GM19193 (cell line): ENCODE data around the gene APLN.

Experiments used
- POLR2A ChIP-seq: IDR thresholded peaks from 4 replicates; pipeline ENCODE4 v1.6.1; 2011; ENCODE audit not compliant: insufficient read depth, insufficient read length; ENCODE audit errors: extremely low read depth

The APLN gene

GRCh38 chrX:129650821-129651510 is 3.8 kb downstream of the APLN start:
- TF ChIP-seq POLR2A: no peak

GRCh38 chrX:129650183-129650689 is 4.5 kb downstream of the APLN start:
- no peak for TF ChIP-seq POLR2A

GRCh38 chrX:129649268-129650182 is 5.2 kb downstream of the APLN start:
- no peak for TF ChIP-seq POLR2A

- no peak for TF ChIP-seq POLR2A
Observed at GRCh38 chrX:129648514-129649267, 6.1 kb downstream of the APLN start.

GRCh38 chrX:129647418-129648410 is 7.0 kb downstream of the APLN start:
- no peak for TF ChIP-seq POLR2A

- TF ChIP-seq POLR2A: no peak
Observed at GRCh38 chrX:129646566-129647417, 8.0 kb downstream of the APLN start.

GRCh38 chrX:129642641-129643040 is 12.1 kb downstream of the APLN start:
- no peak for TF ChIP-seq POLR2A

GRCh38 chrX:129641941-129642340 is 12.8 kb downstream of the APLN start:
- no peak for TF ChIP-seq POLR2A

- TF ChIP-seq POLR2A: no peak
Observed at GRCh38 chrX:129641469-129641868, 13.3 kb downstream of the APLN start.

GRCh38 chrX:129640737-129641136 is 14.0 kb downstream of the APLN start:
- no peak for TF ChIP-seq POLR2A

GRCh38 chrX:129638917-129639316 is 15.8 kb downstream of the APLN start:
- no peak for TF ChIP-seq POLR2A

- TF ChIP-seq POLR2A: no peak
Observed at GRCh38 chrX:129637217-129638109, 17.3 kb downstream of the APLN start.
